HG02938 (cell line): Measurements from ENCODE around the gene TSHZ2.
"Not testable (repeated sequence)": the region's sequence is repeated elsewhere in the genome, so short reads cannot be mapped to it uniquely, and the experiment has no call there.

Experiments
- ATAC-seq: cut with Tn5 transposase; IDR thresholded peaks from one replicate; pipeline ENCODE4 v1.9.1; 2021; ENCODE audit warnings: mild to moderate bottlenecking, moderate library complexity; ENCODE audit not compliant: unreplicated experiment

The TSHZ2 gene

GRCh38 chr20:52963131-52963530 lies 9.0 kb upstream of the TSHZ2 start:
- ATAC-seq: no peak

- no peak for ATAC-seq
Measured at GRCh38 chr20:52964131-52964530, 8.0 kb upstream of the TSHZ2 start.

DNA sequence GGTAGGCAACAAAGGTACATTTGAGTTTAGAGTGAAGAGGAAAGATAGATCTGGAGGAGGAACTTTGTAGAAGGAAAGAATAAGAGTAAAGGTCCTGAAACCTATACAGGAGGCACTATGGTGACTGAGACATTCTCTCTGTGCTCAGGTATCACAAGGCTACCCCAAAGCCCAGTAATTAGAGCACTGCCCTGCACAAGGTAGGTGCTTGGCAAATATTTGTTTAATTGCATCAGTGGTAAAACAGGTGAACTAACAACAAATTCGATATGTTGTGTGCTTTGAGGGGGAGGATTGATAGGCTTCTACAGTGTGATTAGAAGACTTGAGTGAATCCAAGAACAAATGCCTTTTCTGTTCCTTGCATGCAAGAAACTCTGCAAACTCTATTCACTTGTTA lies 6.8 kb upstream of the TSHZ2 start:
- ATAC-seq: no peak

DNA sequence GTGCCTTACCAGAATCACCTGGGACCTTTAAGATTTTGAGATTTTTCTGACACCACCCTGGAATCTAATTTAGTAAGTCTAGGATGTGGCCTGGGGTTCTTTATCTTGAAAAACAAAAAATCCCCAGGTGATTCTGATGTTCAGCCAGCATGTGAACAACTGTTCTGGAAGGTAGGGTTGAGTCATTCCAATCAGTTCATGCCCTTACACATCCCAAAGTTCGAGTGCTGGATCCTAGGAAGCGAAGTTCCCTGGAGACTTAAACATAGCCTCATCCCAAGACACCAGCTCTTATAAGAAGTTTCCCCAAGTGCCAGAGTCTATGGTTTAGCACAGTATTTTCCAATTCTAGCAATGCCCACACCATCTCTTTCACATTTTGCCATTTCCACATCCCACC lies 6.3 kb upstream of the TSHZ2 start:
- no peak for ATAC-seq

- not testable (repeated sequence) for ATAC-seq
Measured at GRCh38 chr20:52966543-52966942, 5.6 kb upstream of the TSHZ2 start.

GRCh38 chr20:52971498-52972189 lies 514 bp upstream of the TSHZ2 start:
- ATAC-seq: no peak

- no peak for ATAC-seq
Measured at GRCh38 chr20:52972965-52973819, 1.0 kb downstream of the TSHZ2 start.

DNA sequence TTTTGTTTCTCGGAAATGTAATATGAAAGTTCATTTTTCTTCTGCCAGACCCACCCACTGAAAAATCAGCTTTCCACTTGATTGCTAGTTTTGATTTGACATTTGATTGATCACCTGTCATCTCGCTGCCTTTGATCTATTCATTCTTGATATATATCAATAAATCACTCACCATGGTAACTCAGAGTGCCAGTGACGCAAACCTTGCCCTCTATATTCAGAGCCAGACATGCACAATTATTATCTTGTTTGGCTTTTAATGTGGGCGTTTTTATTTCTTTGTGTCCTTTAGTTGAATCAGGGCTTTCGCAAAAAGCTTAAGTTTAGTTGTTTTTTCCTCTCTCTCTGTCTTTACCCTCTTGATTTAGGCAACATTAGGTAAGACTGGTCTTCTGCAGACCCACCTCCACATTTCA lies 2.0 kb downstream of the TSHZ2 start:
- no peak for ATAC-seq

- no peak for ATAC-seq
Measured at GRCh38 chr20:52975029-52975732, 3.0 kb downstream of the TSHZ2 start.

GRCh38 chr20:52975803-52976531 lies 3.8 kb downstream of the TSHZ2 start:
- ATAC-seq: no peak

GRCh38 chr20:52978851-52979250 lies 6.7 kb downstream of the TSHZ2 start:
- ATAC-seq: no peak

- no peak for ATAC-seq
Measured at GRCh38 chr20:52981051-52981450, 8.9 kb downstream of the TSHZ2 start.

- ATAC-seq: no peak
Measured at GRCh38 chr20:52983726-52984450, 11.7 kb downstream of the TSHZ2 start.

DNA sequence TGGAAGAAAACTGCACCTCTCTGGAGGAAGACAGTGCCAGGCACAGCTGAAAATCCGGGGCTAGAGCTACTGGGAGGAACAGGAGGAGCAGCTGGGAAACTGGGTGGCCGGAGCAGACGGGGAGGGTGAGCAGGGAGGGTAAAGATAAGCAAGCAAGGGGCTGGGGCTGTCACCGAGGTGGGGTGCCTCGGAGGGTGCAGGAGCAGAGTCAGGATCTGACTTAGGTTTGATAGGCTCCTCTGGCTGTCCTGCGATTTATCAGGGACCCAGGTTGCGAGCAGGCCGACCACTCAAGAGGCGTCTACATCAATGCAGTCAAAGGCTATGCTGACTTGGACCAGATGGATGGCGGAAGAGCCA lies 12.3 kb downstream of the TSHZ2 start:
- no peak for ATAC-seq

- no peak for ATAC-seq
Measured at GRCh38 chr20:52985687-52986086, 13.5 kb downstream of the TSHZ2 start.

DNA sequence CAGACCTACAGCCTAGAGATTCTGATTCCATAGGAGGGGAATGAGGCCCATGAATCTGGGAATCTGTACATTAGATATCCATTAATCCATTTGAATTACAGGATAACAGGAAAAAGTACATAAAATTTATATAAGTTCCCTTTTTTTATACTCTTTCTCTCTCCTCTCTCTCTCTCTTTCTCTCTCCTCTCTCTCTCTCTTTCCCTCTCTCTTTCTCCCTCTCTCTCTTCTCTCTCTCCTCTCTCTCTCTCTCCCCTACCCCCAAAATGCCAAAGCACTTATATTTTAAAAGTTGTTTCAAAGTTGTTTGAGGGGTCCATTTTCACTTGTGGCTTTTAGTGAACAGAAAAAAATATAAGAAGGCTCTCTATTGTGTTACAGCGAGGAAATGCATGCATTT lies 15.1 kb downstream of the TSHZ2 start:
- no peak for ATAC-seq

DNA sequence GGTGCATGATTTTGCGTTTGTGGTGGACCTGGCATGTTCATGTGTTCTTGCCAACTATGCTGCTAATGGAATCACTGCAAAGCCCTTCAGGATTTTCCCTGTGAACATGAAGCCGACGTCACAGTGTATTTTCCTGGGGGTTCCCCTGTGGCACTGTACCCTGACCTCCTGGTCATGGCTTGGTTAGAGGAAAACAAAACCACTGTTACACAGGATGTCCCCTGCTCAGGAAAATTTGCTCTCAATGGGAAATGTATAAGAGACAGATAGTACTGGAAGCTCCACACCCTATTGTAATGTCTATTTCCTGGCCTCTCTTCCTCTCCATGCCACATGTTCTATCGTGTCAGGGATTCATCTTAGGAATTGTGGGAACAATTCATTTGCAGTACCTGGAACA lies 19.7 kb downstream of the TSHZ2 start:
- no peak for ATAC-seq

- no peak for ATAC-seq
Measured at GRCh38 chr20:52992632-52993031, 20.5 kb downstream of the TSHZ2 start.

DNA sequence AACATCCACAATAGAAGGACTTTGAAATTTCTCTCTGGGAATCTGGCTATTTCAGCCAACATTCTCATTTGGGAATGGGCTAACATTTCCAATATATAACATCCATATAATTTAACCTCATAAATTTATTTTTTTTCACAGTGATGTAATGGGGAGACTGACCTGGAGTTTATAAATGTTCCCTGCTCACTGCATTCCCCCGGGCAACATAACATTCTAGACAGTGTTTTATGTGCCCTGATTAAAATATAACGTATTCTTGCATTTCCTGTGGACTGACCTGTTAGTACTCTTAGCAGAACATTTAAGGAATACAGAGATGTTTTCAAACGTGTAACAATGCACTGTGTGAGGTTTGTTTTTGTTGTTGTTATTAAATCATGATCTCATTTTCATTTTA lies 20.9 kb downstream of the TSHZ2 start:
- ATAC-seq: no peak

DNA sequence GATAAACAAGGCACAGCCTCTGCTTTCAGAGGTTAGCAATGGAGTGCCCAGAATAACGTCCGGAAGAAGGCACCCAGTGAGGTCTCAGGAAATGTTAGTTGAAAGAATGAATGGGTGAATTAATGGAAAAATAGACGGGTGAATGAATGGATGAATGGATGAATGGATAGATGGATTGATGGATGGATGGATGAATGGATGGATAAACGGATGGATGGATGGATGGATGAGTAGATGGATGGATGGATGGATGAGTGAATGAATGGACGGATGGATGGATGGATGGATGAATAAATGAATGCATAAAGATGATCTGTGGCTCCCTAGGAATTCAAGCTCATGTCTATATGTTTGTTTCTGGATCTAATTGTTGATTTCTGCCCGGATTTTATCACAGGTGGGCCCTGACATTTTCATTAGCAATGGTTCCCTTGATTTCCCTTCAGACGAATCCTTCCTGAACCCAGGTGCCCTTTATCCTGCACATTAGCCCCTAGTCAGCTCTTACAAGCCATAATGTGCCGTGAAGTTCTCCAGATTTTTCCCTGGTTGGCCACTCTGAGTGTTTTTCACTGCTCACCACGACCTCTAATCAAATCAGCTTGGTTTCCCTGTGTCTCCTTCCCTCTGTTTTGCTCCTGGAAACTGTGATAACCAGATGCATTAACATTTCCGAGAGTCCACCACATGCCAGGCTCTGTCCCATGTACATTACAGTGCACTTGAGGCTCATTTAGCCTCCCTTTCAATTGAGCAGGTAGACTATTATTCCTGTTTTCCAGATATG lies 22.2 kb downstream of the TSHZ2 start:
- ATAC-seq: no peak
